Sigmoid colon (tissue), 7 donors: ENCODE measurements around the gene MYO7B. TPM values are rescaled to one million over a fixed set of nuclear protein-coding genes. Genes with fewer than 3 reads are reported as not detected.

Experiments used
- DNase-seq: peaks from one replicate; pipeline ENCODE4 v3.0.0-alpha.2; 2019
- H3K27ac ChIP-seq, 4 donors: fragments of 200-600 bp; sonication (generic); one replicate each; pipeline ENCODE4 v1.5.1; 2016 to 2019; ENCODE audit warnings: mild to moderate bottlenecking in 1 of 4
- H3K27me3 ChIP-seq, 3 donors: fragments of 200-600 bp; sonication (generic); one replicate each; pipeline ENCODE4 v1.5.1; 2019; ENCODE audit warnings: mild to moderate bottlenecking in 1 of 3
- H3K36me3 ChIP-seq, 4 donors: fragments of 200-600 bp; sonication (generic); one replicate each; pipeline ENCODE4 v1.5.1; 2016 to 2019
- H3K4me1 ChIP-seq, 4 donors: fragments of 200-600 bp; sonication (generic); one replicate each; pipeline ENCODE4 v1.5.1; 2017 to 2019
- H3K4me3 ChIP-seq, 4 donors: fragments of 200-600 bp; sonication (generic); one replicate each; pipeline ENCODE4 v1.5.1; 2017 to 2019; ENCODE audit warnings: mild to moderate bottlenecking in 2 of 4, moderate library complexity in 1 of 4
- H3K9me3 ChIP-seq, 4 donors: fragments of 200-600 bp in 3 of 4; sonication (generic) in 3 of 4; one replicate each; pipeline versions ENCODE4 v1.5.1 to v1.6.1; 2013 to 2019
- EP300 ChIP-seq, 4 donors: sonication (generic); formaldehyde crosslinking; IDR thresholded peaks; one replicate each; pipeline ENCODE4 v1.6.1; 2017; ENCODE audit warnings: antibody characterized with exemption in 4 of 4
- POLR2A ChIP-seq, 2 donors: fragments of 450-650 bp; IDR thresholded peaks; one replicate each; pipeline ENCODE4 v1.6.1; 2016; ENCODE audit warnings: antibody characterized with exemption in 2 of 2, mild to moderate bottlenecking in 2 of 2, moderate library complexity in 2 of 2
- POLR2AphosphoS5 ChIP-seq, 4 donors: sonication (generic); formaldehyde crosslinking; IDR thresholded peaks; one replicate each; pipeline ENCODE4 v1.6.1; 2017; ENCODE audit warnings: antibody characterized with exemption in 4 of 4
- WGBS, 2 donors: extraction: QIAGEN DNeasy Blood & Tissue Kit; methylation state at CpG; one replicate each; pipeline ENCODE4 v1.1.7; 2013; 5-methylcytosine and 5-hydroxymethylcytosine counted together
- intact Hi-C: fragments of 100-400 bp; cut with DNase I; formaldehyde crosslinking; loops from one replicate; pipeline ENCODE4 v1.15.1; 2023
- polyA plus RNA-seq, 3 donors: library from polyadenylated mRNA; stranded (reverse); fragments of 200-250 nt; gene quantifications; one replicate each; pipeline ENCODE4 v1.2.3, GENCODE V29; 2013
- total RNA-seq, 4 donors: library from RNA; depleted of rRNA; stranded (reverse); fragments of >200 nt; gene quantifications; one replicate each; pipeline ENCODE4 v1.1.0, GENCODE V29; 2016
- TF ChIP-seq, protein P1 (sequence below), 4 experiments: fragments of 450-650 bp in 3 of 4; fragments of 200-600 bp in 1 of 4; IDR thresholded peaks; one replicate each; pipeline ENCODE4 v1.5.1; 2016 to 2019; ENCODE audit warnings: antibody characterized with exemption in 4 of 4, mild to moderate bottlenecking in 3 of 4, moderate library complexity in 2 of 4
- donor health status: healthy with polysubstance abuse.
- donor health status: Bipolar disorder and iron deficiency.
- donor health status: healthy.

The MYO7B gene
- total and polyA plus RNA-seq, 7 donors: 0.54 to 128 (median 30.3) TPM; not detected in 1

DNA sequence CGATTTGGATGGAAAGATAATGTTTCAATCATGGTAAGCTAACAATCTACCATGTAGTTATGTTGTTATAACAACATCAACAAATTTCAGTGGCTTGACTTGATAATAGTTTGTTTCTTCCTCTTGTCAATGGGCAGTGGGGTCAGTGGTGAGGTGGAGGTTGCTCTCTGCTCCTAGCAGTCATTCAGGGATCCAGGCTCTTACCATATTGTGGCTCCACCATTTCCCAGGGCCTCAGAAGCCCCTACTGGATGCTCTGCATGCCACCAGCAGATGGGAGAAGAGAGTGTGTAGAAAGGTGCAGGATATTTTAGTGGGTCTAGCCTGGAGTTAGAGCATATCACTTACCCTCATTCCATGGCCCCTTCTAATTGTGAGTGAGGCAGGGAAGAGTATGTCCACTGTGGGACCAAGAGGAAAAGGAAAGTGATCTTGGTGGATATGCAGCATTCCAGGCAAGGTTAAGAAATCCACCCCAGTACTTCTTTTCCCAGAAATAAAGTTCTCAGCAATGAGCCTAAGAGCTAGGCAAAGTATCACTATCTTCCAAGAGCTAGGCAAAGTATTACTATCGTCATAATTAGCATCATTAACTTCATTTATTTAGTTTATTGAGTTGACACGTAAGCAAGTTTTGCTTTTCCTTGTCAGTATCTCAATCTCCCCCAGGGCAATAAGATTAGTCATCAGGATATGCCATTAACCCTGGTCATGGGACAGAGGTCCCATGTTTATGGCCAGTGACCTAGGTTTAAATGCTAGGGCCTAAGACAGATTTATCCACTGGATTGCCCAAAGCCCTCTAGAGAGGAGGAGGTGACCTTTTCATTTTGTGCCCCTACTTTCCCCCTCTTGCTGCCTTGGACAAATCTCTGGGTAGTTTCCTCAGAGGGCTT is 5.0 kb upstream of the MYO7B start:
- WGBS, 2 donors: 66 to 84% methylated on average over 3 of the region's 3 CpGs
- TF ChIP-seq EP300 (IDR thresholded peaks at IDR 0.05) (no peak), POLR2AphosphoS5 (IDR thresholded peaks at IDR 0.05) (no peak), POLR2A (IDR thresholded peaks at IDR 0.05) (no peak)
- TF ChIP-seq, protein P1, sequence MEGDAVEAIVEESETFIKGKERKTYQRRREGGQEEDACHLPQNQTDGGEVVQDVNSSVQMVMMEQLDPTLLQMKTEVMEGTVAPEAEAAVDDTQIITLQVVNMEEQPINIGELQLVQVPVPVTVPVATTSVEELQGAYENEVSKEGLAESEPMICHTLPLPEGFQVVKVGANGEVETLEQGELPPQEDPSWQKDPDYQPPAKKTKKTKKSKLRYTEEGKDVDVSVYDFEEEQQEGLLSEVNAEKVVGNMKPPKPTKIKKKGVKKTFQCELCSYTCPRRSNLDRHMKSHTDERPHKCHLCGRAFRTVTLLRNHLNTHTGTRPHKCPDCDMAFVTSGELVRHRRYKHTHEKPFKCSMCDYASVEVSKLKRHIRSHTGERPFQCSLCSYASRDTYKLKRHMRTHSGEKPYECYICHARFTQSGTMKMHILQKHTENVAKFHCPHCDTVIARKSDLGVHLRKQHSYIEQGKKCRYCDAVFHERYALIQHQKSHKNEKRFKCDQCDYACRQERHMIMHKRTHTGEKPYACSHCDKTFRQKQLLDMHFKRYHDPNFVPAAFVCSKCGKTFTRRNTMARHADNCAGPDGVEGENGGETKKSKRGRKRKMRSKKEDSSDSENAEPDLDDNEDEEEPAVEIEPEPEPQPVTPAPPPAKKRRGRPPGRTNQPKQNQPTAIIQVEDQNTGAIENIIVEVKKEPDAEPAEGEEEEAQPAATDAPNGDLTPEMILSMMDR (IDR thresholded peaks at IDR 0.05): no peak

GRCh38 chr2:127531221-127531648 is 4.2 kb upstream of the MYO7B start:
- intact Hi-C loops: no loop called here
- Histone ChIP-seq H3K9me3 (no peaks in the 10 kb centered on the region), H3K4me3 (no peak overlapping the region), H3K36me3 (no peaks in the 10 kb centered on the region), H3K27ac (no peak overlapping the region), H3K4me1 (peaks cover 0 to 8% (median 3%) of the 10 kb centered on the region in 4 donors), H3K27me3 (peaks cover 0 to 8% (median 0%) of the 10 kb centered on the region in 3 donors)
- DNase-seq: no peak
- TF ChIP-seq, protein P1 (IDR thresholded peaks at IDR 0.05): no peak
- TF ChIP-seq EP300 (IDR thresholded peaks at IDR 0.05) (no peak), POLR2A (IDR thresholded peaks at IDR 0.05) (no peak), POLR2AphosphoS5 (IDR thresholded peaks at IDR 0.05) (no peak)
- 62 to 67% methylated on average over 4 of the region's 4 CpGs for WGBS, 2 donors

More for the DNA sequence above, 5.0 kb upstream of the MYO7B start:
- no peak for DNase-seq
- peaks cover 0 to 9% (median 3%) of the 10 kb centered on the region in 4 donors for H3K4me1 ChIP-seq
- no peak overlapping the region for H3K4me3 ChIP-seq
- peaks cover 0 to 8% (median 0%) of the 10 kb centered on the region in 3 donors for H3K27me3 ChIP-seq
- H3K27ac ChIP-seq: no peak overlapping the region
- intact Hi-C loops: no loop called here
- H3K9me3 ChIP-seq: no peaks in the 10 kb centered on the region
- no peaks in the 10 kb centered on the region for H3K36me3 ChIP-seq

- peaks cover 0 to 4% (median under 1%) of the 10 kb centered on the region in 4 donors for H3K4me1 ChIP-seq
- DNase-seq: no peak
- no peak overlapping the region for H3K4me3 ChIP-seq
- peaks cover 0 to 8% (median 0%) of the 10 kb centered on the region in 3 donors for H3K27me3 ChIP-seq
- intact Hi-C loops: no loop called here
- WGBS, 2 donors: 94 to 96% methylated on average over 8 of the region's 8 CpGs
- TF ChIP-seq POLR2A (IDR thresholded peaks at IDR 0.05): no peak
- TF ChIP-seq, protein P1 (IDR thresholded peaks at IDR 0.05): no peak
- no peak for TF ChIP-seq EP300 (IDR thresholded peaks at IDR 0.05)
- no peak for TF ChIP-seq POLR2AphosphoS5 (IDR thresholded peaks at IDR 0.05)
- no peak overlapping the region for H3K27ac ChIP-seq
- no peaks in the 10 kb centered on the region for H3K36me3 ChIP-seq
- no peaks in the 10 kb centered on the region for H3K9me3 ChIP-seq
Observed at GRCh38 chr2:127532296-127532695, 3.2 kb upstream of the MYO7B start.

GRCh38 chr2:127535918-127536317 is 435 bp downstream of the MYO7B start:
- H3K27ac ChIP-seq: peak overlapping the region in 1 of 4 donors; percentile 41
- TF ChIP-seq EP300 (IDR thresholded peaks at IDR 0.05) (no peak), POLR2AphosphoS5 (IDR thresholded peaks at IDR 0.05) (no peak), POLR2A (IDR thresholded peaks at IDR 0.05) (peak in 1 of 2 donors; percentile 6)
- TF ChIP-seq, protein P1 (IDR thresholded peaks at IDR 0.05): no peak
- no peaks in the 10 kb centered on the region for H3K9me3 ChIP-seq
- no peaks in the 10 kb centered on the region for H3K4me1 ChIP-seq
- H3K4me3 ChIP-seq: peak overlapping the region in 1 of 4 donors; percentile 7
- intact Hi-C loops: no loop called here
- WGBS, 2 donors: 20 to 76% methylated on average over 6 of the region's 6 CpGs
- H3K36me3 ChIP-seq: no peaks in the 10 kb centered on the region
- DNase-seq: no peak
- peaks cover 0 to 8% (median 0%) of the 10 kb centered on the region in 3 donors for H3K27me3 ChIP-seq
